ENCODE data around the gene ARHGAP29. TPM values are rescaled to one million over a fixed set of nuclear protein-coding genes. Genes with fewer than 3 reads are reported as not detected.

ARHGAP29 gene
- total and polyA plus RNA-seq, 3 experiments from 2014 or later: not detected

DNA sequence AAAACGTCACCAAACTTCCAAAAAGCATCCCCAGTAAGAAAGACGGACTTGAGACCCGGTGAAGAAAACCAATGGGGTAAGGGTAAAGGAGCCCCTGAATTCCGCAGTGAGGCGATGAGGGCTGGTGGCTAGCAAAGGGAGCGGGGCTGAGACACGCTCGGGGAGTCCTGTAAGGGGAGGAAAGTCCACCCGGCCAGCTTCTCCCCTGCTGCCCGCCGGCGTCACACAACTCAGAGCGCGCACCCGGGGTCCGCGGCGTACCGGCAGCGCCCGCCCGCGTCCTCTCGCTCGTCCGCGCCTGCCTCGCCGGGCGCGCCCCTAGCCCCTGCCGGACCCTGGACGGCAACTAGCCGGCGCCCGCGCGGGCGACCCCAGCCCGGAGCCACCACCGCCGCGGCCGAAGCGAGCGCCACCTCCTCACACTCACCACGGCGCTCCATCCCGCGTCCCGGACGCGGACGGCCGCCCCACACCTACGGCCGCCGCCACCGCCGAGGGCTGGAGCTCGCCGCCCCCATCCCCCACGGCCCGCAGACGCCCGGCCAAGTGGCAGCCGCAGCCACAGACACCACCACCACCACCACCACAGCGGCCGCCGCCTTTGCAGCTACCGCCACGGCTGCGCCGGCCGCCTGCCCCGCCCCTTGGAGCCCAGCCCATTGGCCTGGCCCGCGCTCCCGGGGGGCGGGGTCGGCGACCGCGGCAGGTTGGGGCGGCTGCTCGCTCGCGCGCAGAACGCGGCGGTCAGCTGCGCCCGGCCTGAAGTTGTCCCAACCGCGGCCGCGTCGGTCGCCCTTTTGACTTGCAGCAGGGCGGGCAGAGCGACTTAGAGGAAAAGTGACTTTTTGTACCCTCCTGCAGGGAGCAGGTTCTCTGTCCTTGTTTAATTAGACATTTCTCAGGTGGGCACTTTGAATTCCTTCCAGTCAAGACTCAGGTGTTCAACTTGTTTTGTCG lies 10.0 kb upstream of the ARHGAP29 start:
- peaks cover 11% of the 10 kb centered on the region for H3K27me3 ChIP-seq (ENCODE audit: insufficient read depth, low read length, poor library complexity, severe bottlenecking)
- no peaks in the 10 kb centered on the region for H3K9me3 ChIP-seq (ENCODE audit: low read length)
- POLR2A ChIA-PET: no interaction called here
- Mint-ChIP-seq H3K9me3 (peaks cover 15 to 21% (median 19%) of the 10 kb centered on the region in 5 donors), H3K36me3 (peaks cover 0 to 5% (median 0%) of the 10 kb centered on the region in 3 donors), H3K27ac (peak overlapping the region in 1 of 8 donors; percentile 8), H3K27me3 (peaks cover 63 to 82% of the 10 kb centered on the region in 2 donors), H3K4me3 (peak overlapping the region; percentile 54 to 86 (median 65)), H3K4me1 (peaks cover 10 to 15% (median 15%) of the 10 kb centered on the region in 3 donors)
- CTCF ChIA-PET: no interaction called here
- H3K4me3 ChIP-seq (ENCODE audit: low read length): no peak overlapping the region
- peak in 1 of 5 donors; percentile 2 for DNase-seq
- no peak overlapping the region for H3K27ac ChIP-seq (ENCODE audit: low read depth, low read length)
- H3K4me1 ChIP-seq (ENCODE audit: insufficient read depth, low read length): no peaks in the 10 kb centered on the region
- H3K36me3 ChIP-seq (ENCODE audit: insufficient read depth, low read length): no peaks in the 10 kb centered on the region

DNA sequence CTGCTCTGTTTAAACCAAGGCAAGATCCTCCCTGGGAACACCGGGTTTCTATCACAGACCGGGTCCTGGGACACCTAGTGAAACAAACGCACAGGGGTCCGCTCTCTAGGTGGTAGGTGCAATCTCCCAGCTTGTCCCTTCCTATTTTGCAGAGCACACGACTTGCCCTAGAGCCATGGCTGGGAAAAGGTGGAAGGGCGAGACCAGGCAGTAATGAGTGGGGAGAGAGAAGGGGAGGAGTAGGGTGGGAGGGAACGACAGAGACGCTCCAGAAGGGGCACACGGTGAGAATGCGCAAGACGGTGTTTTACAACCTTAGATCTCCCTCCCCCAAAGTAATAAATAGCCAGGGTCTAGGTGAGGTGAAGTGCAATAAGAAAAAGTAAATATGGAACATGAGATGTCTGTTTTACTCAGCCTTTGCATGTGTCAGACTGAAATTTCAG lies 9.3 kb upstream of the ARHGAP29 start:
- Mint-ChIP-seq H3K36me3 (peaks cover 0 to 5% (median 0%) of the 10 kb centered on the region in 3 donors), H3K4me3 (peak overlapping the region; percentile 49 to 82 (median 65)), H3K27ac (peak overlapping the region in 1 of 8 donors; percentile 8), H3K4me1 (peaks cover 10 to 15% (median 15%) of the 10 kb centered on the region in 3 donors), H3K27me3 (peaks cover 68 to 84% of the 10 kb centered on the region in 2 donors), H3K9me3 (peaks cover 20 to 27% (median 26%) of the 10 kb centered on the region in 5 donors)
- Histone ChIP-seq H3K9me3 (ENCODE audit: low read length) (no peaks in the 10 kb centered on the region), H3K27ac (ENCODE audit: low read depth, low read length) (no peak overlapping the region), H3K36me3 (ENCODE audit: insufficient read depth, low read length) (no peaks in the 10 kb centered on the region), H3K27me3 (ENCODE audit: insufficient read depth, low read length, poor library complexity, severe bottlenecking) (peaks cover 16% of the 10 kb centered on the region), H3K4me3 (ENCODE audit: low read length) (no peak overlapping the region), H3K4me1 (ENCODE audit: insufficient read depth, low read length) (no peaks in the 10 kb centered on the region)
- CTCF ChIA-PET: no interaction called here
- no peak for DNase-seq
- POLR2A ChIA-PET: no interaction called here

DNA sequence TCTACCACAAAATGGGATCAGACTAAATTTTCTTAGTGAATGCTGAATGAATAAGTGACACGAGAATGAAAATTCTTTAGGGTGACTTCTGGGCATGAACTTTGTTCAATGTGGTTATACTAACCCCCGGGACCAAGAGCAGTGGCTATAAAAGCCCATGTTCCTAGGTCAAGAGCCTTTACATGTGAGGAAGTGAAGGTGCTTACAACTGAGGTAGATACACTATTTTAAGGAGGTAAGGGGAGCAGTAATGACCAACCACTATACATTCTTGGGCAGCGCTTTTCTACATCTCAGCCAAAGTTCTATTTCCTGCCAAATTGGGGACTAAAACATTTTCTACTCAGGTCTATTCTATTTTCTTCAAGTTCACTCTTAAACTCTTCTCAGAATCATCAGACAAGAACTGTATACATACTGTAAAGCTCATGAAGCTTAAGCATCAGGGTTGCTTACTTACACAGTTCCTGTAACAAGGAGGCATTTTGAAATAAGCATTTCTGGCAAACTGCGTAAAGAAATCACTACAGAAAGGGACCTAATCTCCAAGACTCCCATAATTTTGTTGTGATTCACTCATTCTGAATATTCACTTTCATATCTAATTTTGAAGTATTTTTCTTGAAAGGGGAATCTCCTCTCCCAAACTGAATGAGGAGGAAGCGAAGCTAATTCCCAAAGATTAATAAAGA lies 8.5 kb upstream of the ARHGAP29 start:
- Histone ChIP-seq H3K4me1 (ENCODE audit: insufficient read depth, low read length) (no peaks in the 10 kb centered on the region), H3K4me3 (ENCODE audit: low read length) (no peak overlapping the region), H3K27me3 (ENCODE audit: insufficient read depth, low read length, poor library complexity, severe bottlenecking) (peaks cover 16% of the 10 kb centered on the region), H3K9me3 (ENCODE audit: low read length) (no peaks in the 10 kb centered on the region), H3K36me3 (ENCODE audit: insufficient read depth, low read length) (no peaks in the 10 kb centered on the region), H3K27ac (ENCODE audit: low read depth, low read length) (no peak overlapping the region)
- no peak for DNase-seq
- H3K27ac Mint-ChIP-seq: no peak overlapping the region
- peaks cover 10 to 15% (median 15%) of the 10 kb centered on the region in 3 donors for H3K4me1 Mint-ChIP-seq
- peak overlapping the region in 2 of 7 donors; percentile 39 to 65 for H3K4me3 Mint-ChIP-seq
- peaks cover 61 to 85% of the 10 kb centered on the region in 2 donors for H3K27me3 Mint-ChIP-seq
- ChIA-PET CTCF (no interaction called here), POLR2A (no interaction called here)
- H3K36me3 Mint-ChIP-seq: peaks cover 0 to 5% (median 0%) of the 10 kb centered on the region in 3 donors
- peaks cover 22 to 30% (median 26%) of the 10 kb centered on the region in 5 donors for H3K9me3 Mint-ChIP-seq

DNA sequence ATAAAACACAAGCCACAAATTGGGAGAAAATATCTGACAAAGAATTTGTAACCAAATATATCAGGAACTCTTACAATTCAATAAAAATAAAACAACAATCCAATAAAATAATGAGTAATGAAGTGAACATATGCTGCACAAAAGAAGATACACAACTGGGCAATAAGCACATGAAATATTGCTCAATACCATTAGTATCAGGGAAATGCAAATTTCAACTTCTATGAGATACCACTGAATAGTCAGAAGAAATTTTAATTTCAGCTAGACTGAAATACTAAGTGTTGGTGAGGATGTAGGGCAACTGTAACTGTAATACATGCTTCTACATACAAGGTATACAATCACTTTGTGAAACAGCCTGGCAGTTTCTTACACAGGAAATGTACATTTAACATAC lies 7.4 kb upstream of the ARHGAP29 start:
- H3K4me3 ChIP-seq (ENCODE audit: low read length): no peak overlapping the region
- no peaks in the 10 kb centered on the region for H3K9me3 ChIP-seq (ENCODE audit: low read length)
- Mint-ChIP-seq H3K4me3 (no peak overlapping the region), H3K9me3 (peaks cover 22 to 31% (median 26%) of the 10 kb centered on the region in 5 donors), H3K36me3 (peaks cover 0 to 5% (median 0%) of the 10 kb centered on the region in 3 donors), H3K27me3 (peaks cover 57 to 89% of the 10 kb centered on the region in 2 donors), H3K27ac (no peak overlapping the region), H3K4me1 (peaks cover 10 to 15% (median 15%) of the 10 kb centered on the region in 3 donors)
- CTCF ChIA-PET: no interaction called here
- no peaks in the 10 kb centered on the region for H3K36me3 ChIP-seq (ENCODE audit: insufficient read depth, low read length)
- DNase-seq: no peak
- no peak overlapping the region for H3K27ac ChIP-seq (ENCODE audit: low read depth, low read length)
- H3K27me3 ChIP-seq (ENCODE audit: insufficient read depth, low read length, poor library complexity, severe bottlenecking): peaks cover 16% of the 10 kb centered on the region
- no peaks in the 10 kb centered on the region for H3K4me1 ChIP-seq (ENCODE audit: insufficient read depth, low read length)
- POLR2A ChIA-PET: no interaction called here

DNA sequence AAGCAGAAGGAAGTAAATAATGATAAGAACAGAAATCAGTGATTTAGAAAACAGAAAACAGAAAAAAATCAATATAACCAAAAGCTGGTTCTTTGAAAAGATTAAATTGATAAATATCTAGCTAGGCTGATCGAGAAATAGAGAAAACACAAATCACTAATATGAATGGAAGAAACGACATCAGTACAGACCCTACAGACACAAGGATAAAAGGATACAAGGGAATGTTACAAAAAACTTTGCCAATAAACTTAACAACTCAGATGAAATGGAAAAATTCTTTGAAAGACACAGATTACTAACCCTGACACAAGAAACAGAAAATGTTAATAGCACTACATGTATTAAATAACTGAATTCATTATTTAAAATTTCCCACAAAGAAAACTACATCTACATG lies 6.3 kb upstream of the ARHGAP29 start:
- CTCF ChIA-PET: no interaction called here
- Mint-ChIP-seq H3K4me3 (no peak overlapping the region), H3K4me1 (peaks cover 10 to 15% (median 15%) of the 10 kb centered on the region in 3 donors), H3K9me3 (peaks cover 22 to 35% (median 27%) of the 10 kb centered on the region in 5 donors), H3K36me3 (peaks cover 0 to 6% (median 0%) of the 10 kb centered on the region in 3 donors), H3K27ac (no peak overlapping the region), H3K27me3 (peaks cover 58 to 89% of the 10 kb centered on the region in 2 donors)
- Histone ChIP-seq H3K9me3 (ENCODE audit: low read length) (no peaks in the 10 kb centered on the region), H3K36me3 (ENCODE audit: insufficient read depth, low read length) (no peaks in the 10 kb centered on the region), H3K4me1 (ENCODE audit: insufficient read depth, low read length) (no peaks in the 10 kb centered on the region), H3K4me3 (ENCODE audit: low read length) (no peak overlapping the region), H3K27ac (ENCODE audit: low read depth, low read length) (no peak overlapping the region), H3K27me3 (ENCODE audit: insufficient read depth, low read length, poor library complexity, severe bottlenecking) (peaks cover 12% of the 10 kb centered on the region)
- DNase-seq: no peak
- POLR2A ChIA-PET: no interaction called here

DNA sequence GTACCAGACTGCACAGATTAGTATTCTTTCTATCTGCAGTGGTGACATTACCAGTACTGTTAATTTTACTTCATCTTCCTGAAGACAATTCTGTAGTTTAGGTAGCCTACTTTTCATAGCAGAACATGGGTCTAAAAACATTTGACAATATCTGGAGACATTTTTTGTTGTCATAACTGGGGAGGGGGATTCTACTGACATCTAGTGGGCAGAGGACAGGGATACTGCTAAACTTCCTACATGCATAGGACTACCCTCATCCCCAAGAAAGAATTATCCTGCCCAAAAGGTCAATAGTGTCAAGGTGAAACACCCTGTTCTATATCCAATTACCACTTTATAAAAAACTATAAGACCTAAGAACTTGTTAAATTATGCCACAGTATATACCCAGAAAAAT lies 3.4 kb upstream of the ARHGAP29 start:
- H3K36me3 Mint-ChIP-seq: peaks cover 0 to 11% (median 0%) of the 10 kb centered on the region in 3 donors
- H3K27ac ChIP-seq (ENCODE audit: low read depth, low read length): no peak overlapping the region
- ChIA-PET CTCF (no interaction called here), POLR2A (no interaction called here)
- no peaks in the 10 kb centered on the region for H3K36me3 ChIP-seq (ENCODE audit: insufficient read depth, low read length)
- peaks cover 63 to 87% of the 10 kb centered on the region in 2 donors for H3K27me3 Mint-ChIP-seq
- peaks cover 10 to 17% (median 10%) of the 10 kb centered on the region in 3 donors for H3K4me1 Mint-ChIP-seq
- no peak overlapping the region for H3K4me3 ChIP-seq (ENCODE audit: low read length)
- no peaks in the 10 kb centered on the region for H3K9me3 ChIP-seq (ENCODE audit: low read length)
- no peak overlapping the region for H3K27ac Mint-ChIP-seq
- peaks cover 17% of the 10 kb centered on the region for H3K27me3 ChIP-seq (ENCODE audit: insufficient read depth, low read length, poor library complexity, severe bottlenecking)
- no peaks in the 10 kb centered on the region for H3K4me1 ChIP-seq (ENCODE audit: insufficient read depth, low read length)
- no peak for DNase-seq
- H3K4me3 Mint-ChIP-seq: no peak overlapping the region
- H3K9me3 Mint-ChIP-seq: peaks cover 22 to 35% (median 32%) of the 10 kb centered on the region in 5 donors

DNA sequence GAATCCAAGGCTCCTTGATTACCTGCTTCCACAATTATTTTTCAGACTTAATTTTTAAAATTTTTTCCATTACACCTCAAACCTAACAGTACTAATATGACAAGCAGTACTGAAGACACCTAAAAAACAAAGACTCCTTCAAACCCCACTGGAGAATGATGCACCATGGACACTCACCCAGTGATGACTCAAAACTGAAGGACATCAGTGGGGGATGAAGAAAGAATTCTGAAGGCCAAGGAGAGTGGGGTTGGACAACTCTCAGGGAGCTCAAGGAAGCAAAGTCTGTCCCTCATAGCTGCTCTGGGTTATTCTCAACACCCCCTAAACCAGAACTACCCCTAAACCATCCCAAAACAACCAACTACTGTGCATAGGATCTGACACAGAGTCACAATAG lies 2.4 kb upstream of the ARHGAP29 start:
- CTCF ChIA-PET: no interaction called here

More for the DNA sequence above, 2.4 kb upstream of the ARHGAP29 start:
- peaks cover 22 to 36% (median 35%) of the 10 kb centered on the region in 5 donors for H3K9me3 Mint-ChIP-seq
- no peaks in the 10 kb centered on the region for H3K36me3 ChIP-seq (ENCODE audit: insufficient read depth, low read length)
- H3K4me1 ChIP-seq (ENCODE audit: insufficient read depth, low read length): no peaks in the 10 kb centered on the region
- H3K4me3 Mint-ChIP-seq: no peak overlapping the region
- H3K27me3 Mint-ChIP-seq: peaks cover 61 to 86% of the 10 kb centered on the region in 2 donors
- no peak overlapping the region for H3K27ac Mint-ChIP-seq
- H3K4me1 Mint-ChIP-seq: peaks cover 12 to 23% (median 15%) of the 10 kb centered on the region in 3 donors
- POLR2A ChIA-PET: no interaction called here
- H3K9me3 ChIP-seq (ENCODE audit: low read length): no peaks in the 10 kb centered on the region
- no peak overlapping the region for H3K4me3 ChIP-seq (ENCODE audit: low read length)
- H3K36me3 Mint-ChIP-seq: peaks cover 0 to 11% (median 0%) of the 10 kb centered on the region in 3 donors
- H3K27me3 ChIP-seq (ENCODE audit: insufficient read depth, low read length, poor library complexity, severe bottlenecking): peaks cover 25% of the 10 kb centered on the region
- no peak overlapping the region for H3K27ac ChIP-seq (ENCODE audit: low read depth, low read length)
- no peak for DNase-seq

All from CD8-positive, alpha-beta memory T cell (primary cell).